HUES6 (cell line): ENCODE data around the gene ZC3H18.

ENCODE experiments used
- H3K27ac ChIP-seq: 2 replicates; pipeline ENCODE4 v1.7.0; 2013; ENCODE audit warnings: low read depth, mild to moderate bottlenecking, low read length, inconsistent platforms
- H3K27me3 ChIP-seq: 2 replicates; pipeline ENCODE4 v1.6.1; 2013; ENCODE audit warnings: low read length; ENCODE audit not compliant: control insufficient read depth, insufficient read depth
- H3K36me3 ChIP-seq: 2 replicates; pipeline ENCODE4 v1.6.1; 2013; ENCODE audit warnings: low read length; ENCODE audit not compliant: control insufficient read depth, insufficient read depth
- H3K4me1 ChIP-seq: 2 replicates; pipeline ENCODE4 v1.6.1; 2013; ENCODE audit warnings: low read length; ENCODE audit not compliant: control insufficient read depth, insufficient read depth
- H3K4me3 ChIP-seq: 2 replicates; pipeline ENCODE4 v1.5.1; 2013; ENCODE audit warnings: low read depth, low read length
- H3K9ac ChIP-seq: one replicate; pipeline ENCODE4 v1.6.1; 2013; ENCODE audit warnings: mild to moderate bottlenecking, low read length
- H3K9me3 ChIP-seq: 2 replicates; pipeline ENCODE4 v1.6.1; 2013; ENCODE audit warnings: low read depth, low read length; ENCODE audit not compliant: control insufficient read depth, insufficient read depth

ZC3H18 gene

GRCh38 chr16:88610909-88611812 is 41.0 kb downstream of the ZC3H18 start:
- peak overlapping the region; percentile 36 for H3K4me3 ChIP-seq
- H3K9ac ChIP-seq = peak overlapping the region; percentile 18
- no peak overlapping the region for H3K27ac ChIP-seq
- H3K9me3 ChIP-seq = no peaks in the 10 kb centered on the region
- no peaks in the 10 kb centered on the region; the same call in 1 of the 2 replicates for H3K27me3 ChIP-seq
- peaks cover 68% of the 10 kb centered on the region for H3K36me3 ChIP-seq
- H3K4me1 ChIP-seq = peaks cover 11% of the 10 kb centered on the region

DNA sequence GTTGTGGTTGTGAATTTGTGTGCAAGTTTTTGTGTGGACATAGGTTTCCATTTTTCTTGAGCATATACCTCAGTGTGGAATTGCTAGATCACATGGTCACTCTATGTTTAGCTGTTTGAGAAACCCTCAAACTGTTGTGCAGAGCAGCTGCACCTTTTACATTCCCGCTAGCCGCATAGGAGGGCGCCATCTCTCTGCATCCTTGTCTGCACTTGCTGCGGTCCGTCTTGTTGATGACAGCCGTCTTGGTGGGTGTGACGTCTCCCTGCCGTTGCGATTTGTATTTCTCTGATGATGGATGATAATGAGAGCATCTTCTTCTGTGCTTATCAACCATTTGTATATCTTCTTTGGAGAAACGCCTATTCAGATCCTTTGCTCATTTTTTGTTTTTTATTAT is 43.1 kb downstream of the ZC3H18 start:
- Histone ChIP-seq H3K4me3 (no peak overlapping the region), H3K27me3 (no peaks in the 10 kb centered on the region; the same call in 1 of the 2 replicates), H3K27ac (no peak overlapping the region), H3K9me3 (no peaks in the 10 kb centered on the region), H3K36me3 (peaks cover 53% of the 10 kb centered on the region), H3K4me1 (peaks cover 11% of the 10 kb centered on the region), H3K9ac (no peak overlapping the region)

GRCh38 chr16:88613911-88614817 is 44.0 kb downstream of the ZC3H18 start:
- Histone ChIP-seq H3K9me3 (no peaks in the 10 kb centered on the region), H3K27ac (no peak overlapping the region), H3K27me3 (no peaks in the 10 kb centered on the region; the same call in 1 of the 2 replicates), H3K4me3 (no peak overlapping the region), H3K36me3 (peaks cover 48% of the 10 kb centered on the region), H3K4me1 (peaks cover 11% of the 10 kb centered on the region), H3K9ac (no peak overlapping the region)

- Histone ChIP-seq H3K27me3 (no peaks in the 10 kb centered on the region; the same call in 1 of the 2 replicates), H3K4me3 (no peak overlapping the region), H3K9ac (no peak overlapping the region), H3K36me3 (peaks cover 52% of the 10 kb centered on the region), H3K27ac (no peak overlapping the region), H3K9me3 (no peaks in the 10 kb centered on the region), H3K4me1 (peaks cover 11% of the 10 kb centered on the region)
Observed at GRCh38 chr16:88614818-88615580, 44.8 kb downstream of the ZC3H18 start.

- Histone ChIP-seq H3K9me3 (no peaks in the 10 kb centered on the region), H3K4me1 (peaks cover 3% of the 10 kb centered on the region; the same call in 1 of the 2 replicates), H3K36me3 (peaks cover 44% of the 10 kb centered on the region), H3K27me3 (no peaks in the 10 kb centered on the region), H3K27ac (no peak overlapping the region), H3K9ac (no peak overlapping the region), H3K4me3 (no peak overlapping the region)
Observed at GRCh38 chr16:88616320-88616719, 46.1 kb downstream of the ZC3H18 start.

- Histone ChIP-seq H3K9me3 (no peaks in the 10 kb centered on the region), H3K36me3 (peaks cover 42% of the 10 kb centered on the region), H3K4me3 (no peak overlapping the region), H3K27me3 (no peaks in the 10 kb centered on the region), H3K9ac (no peak overlapping the region), H3K4me1 (no peaks in the 10 kb centered on the region; the same call in 1 of the 2 replicates), H3K27ac (no peak overlapping the region)
Observed at GRCh38 chr16:88616736-88617135, 46.5 kb downstream of the ZC3H18 start.

GRCh38 chr16:88617268-88618031 is 47.2 kb downstream of the ZC3H18 start:
- peaks cover 45% of the 10 kb centered on the region for H3K36me3 ChIP-seq
- H3K9me3 ChIP-seq = no peaks in the 10 kb centered on the region
- H3K4me3 ChIP-seq = no peak overlapping the region
- H3K27ac ChIP-seq = no peak overlapping the region
- H3K4me1 ChIP-seq = no peaks in the 10 kb centered on the region; the same call in 1 of the 2 replicates
- H3K27me3 ChIP-seq = no peaks in the 10 kb centered on the region
- H3K9ac ChIP-seq = no peak overlapping the region

DNA sequence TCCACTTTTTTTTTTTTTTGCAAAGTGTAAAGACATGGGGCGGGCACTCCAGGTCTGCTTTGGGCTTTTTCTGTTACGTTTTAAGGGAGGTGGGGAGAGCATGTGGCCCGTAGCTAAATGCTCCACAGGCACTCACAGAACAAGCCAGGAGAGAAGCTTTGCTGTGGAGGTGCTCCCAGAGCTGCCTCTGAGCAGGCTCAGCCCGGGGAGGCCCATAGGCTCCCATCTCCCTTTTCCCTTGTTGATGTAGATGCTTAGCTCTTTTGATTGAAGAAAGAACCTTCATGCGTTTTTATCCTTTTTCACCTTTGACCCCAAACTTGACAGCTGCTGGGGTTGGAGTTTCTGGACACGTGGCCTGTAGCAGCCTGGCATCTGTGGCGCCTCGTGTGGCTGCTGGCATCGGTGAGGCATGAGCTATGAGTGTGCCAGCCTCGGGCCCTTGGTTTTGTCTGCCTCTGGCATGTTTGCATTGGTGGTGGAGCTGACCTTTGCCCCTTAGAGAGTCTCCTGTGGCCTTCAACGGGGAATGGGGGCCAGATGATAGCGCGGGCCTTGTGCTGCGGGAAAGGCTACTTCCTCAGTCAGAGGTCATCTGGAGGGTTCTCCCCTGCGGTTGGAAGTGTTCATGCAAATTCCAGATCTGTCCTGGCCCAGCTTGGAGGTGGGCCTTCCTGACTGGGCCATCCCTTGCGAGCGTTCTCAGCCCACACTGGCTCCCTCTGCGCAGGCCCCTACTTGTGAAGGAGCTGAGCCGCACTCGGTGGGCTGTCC is 48.2 kb downstream of the ZC3H18 start:
- no peak overlapping the region for H3K27ac ChIP-seq
- no peak overlapping the region for H3K9ac ChIP-seq
- H3K4me3 ChIP-seq = no peak overlapping the region
- no peaks in the 10 kb centered on the region for H3K27me3 ChIP-seq
- no peaks in the 10 kb centered on the region for H3K9me3 ChIP-seq
- H3K36me3 ChIP-seq = peaks cover 47% of the 10 kb centered on the region
- no peaks in the 10 kb centered on the region; the same call in 1 of the 2 replicates for H3K4me1 ChIP-seq

GRCh38 chr16:88618956-88619667 is 48.9 kb downstream of the ZC3H18 start:
- Histone ChIP-seq H3K4me3 (no peak overlapping the region), H3K36me3 (peaks cover 47% of the 10 kb centered on the region), H3K9me3 (no peaks in the 10 kb centered on the region), H3K4me1 (no peaks in the 10 kb centered on the region; the same call in 1 of the 2 replicates), H3K9ac (no peak overlapping the region), H3K27ac (no peak overlapping the region), H3K27me3 (no peaks in the 10 kb centered on the region)
